Muscle of leg (tissue), 11 donors: ENCODE measurements around the gene DAPL1. TPM values are rescaled to one million over a fixed set of nuclear protein-coding genes. Genes with fewer than 3 reads are reported as not detected.
A peak's percentile ranks its signal among the peaks of the same experiment; 100 is the strongest.

ENCODE experiments used
- DNase-seq: peaks from one replicate; pipeline ENCODE4 v3.0.0; 2013
- H3K27ac ChIP-seq: one replicate; pipeline ENCODE4 v1.5.1; 2013; ENCODE audit warnings: mild to moderate bottlenecking, low read length, control low read depth
- H3K27me3 ChIP-seq: one replicate; pipeline ENCODE4 v1.6.1; 2013; ENCODE audit warnings: low read length; ENCODE audit not compliant: control insufficient read depth, insufficient read depth
- H3K36me3 ChIP-seq: one replicate; pipeline ENCODE4 v1.6.1; 2013; ENCODE audit warnings: low read length; ENCODE audit not compliant: control insufficient read depth, insufficient read depth
- H3K4me1 ChIP-seq: one replicate; pipeline ENCODE4 v1.6.1; 2013; ENCODE audit warnings: low read length; ENCODE audit not compliant: control insufficient read depth, insufficient read depth
- H3K4me3 ChIP-seq: one replicate; pipeline ENCODE4 v1.5.1; 2013; ENCODE audit warnings: low read length, control low read depth
- H3K9me3 ChIP-seq: replicated peaks from 2 replicates; pipeline ENCODE4 v1.6.1; 2013; ENCODE audit warnings: low read depth, low read length; ENCODE audit not compliant: control insufficient read depth
- WGBS: methylation state at CpG from one replicate; pipeline ENCODE4 v1.1.5; 2013; ENCODE audit warnings: missing lambda C conversion rate; ENCODE audit not compliant: insufficient coverage; 5-methylcytosine and 5-hydroxymethylcytosine counted together
- polyA plus RNA-seq, 8 donors: library from polyadenylated mRNA; unstranded; fragments of 120-200 nt; gene quantifications; one replicate each; pipeline versions ENCODE4 v1.2.1 to v1.2.3, GENCODE V29; 2013; ENCODE audit warnings: inconsistent platforms in 1 of 8, low replicate concordance in 1 of 8; ENCODE audit not compliant: insufficient read length in 8 of 8, insufficient read depth in 1 of 8
- total RNA-seq: library from RNA; stranded (reverse); fragments of 120-200 nt; gene quantifications from one replicate; pipeline ENCODE4 v1.2.4, GENCODE V29; 2013

Gene DAPL1
- total and polyA plus RNA-seq, 9 donors = 0.41 to 2.5 (median 0.51) TPM; not detected in 6

- H3K4me1 ChIP-seq = peaks cover 2% of the 10 kb centered on the region
Measured at GRCh38 chr2:158815658-158816057, 20.5 kb downstream of the DAPL1 start.

GRCh38 chr2:158817588-158817987 is 22.5 kb downstream of the DAPL1 start:
- H3K4me3 ChIP-seq = no peak overlapping the region
- no peaks in the 10 kb centered on the region for H3K36me3 ChIP-seq
- peaks cover 2% of the 10 kb centered on the region for H3K4me1 ChIP-seq
- no CpG with 5 or more reads among the region's 3 CpGs for WGBS
- H3K9me3 ChIP-seq = no peaks in the 10 kb centered on the region
- no peaks in the 10 kb centered on the region for H3K27me3 ChIP-seq
- no peak overlapping the region for H3K27ac ChIP-seq
- no peak for DNase-seq

More at GRCh38 chr2:158815658-158816057, 20.5 kb downstream of the DAPL1 start:
- WGBS = 42% methylated on average over 5 of the region's 5 CpGs
- no peaks in the 10 kb centered on the region for H3K36me3 ChIP-seq
- H3K9me3 ChIP-seq = no peaks in the 10 kb centered on the region
- H3K4me3 ChIP-seq = no peak overlapping the region
- H3K27ac ChIP-seq = no peak overlapping the region
- peak; percentile 69 for DNase-seq
- no peaks in the 10 kb centered on the region for H3K27me3 ChIP-seq

GRCh38 chr2:158818511-158818910 is 23.4 kb downstream of the DAPL1 start:
- H3K27ac ChIP-seq = no peak overlapping the region
- DNase-seq = no peak
- no peaks in the 10 kb centered on the region for H3K9me3 ChIP-seq
- no peaks in the 10 kb centered on the region for H3K36me3 ChIP-seq
- no peaks in the 10 kb centered on the region for H3K27me3 ChIP-seq
- 82% methylated on average over 1 of the region's 3 CpGs for WGBS
- H3K4me1 ChIP-seq = peaks cover 2% of the 10 kb centered on the region
- no peak overlapping the region for H3K4me3 ChIP-seq

- Histone ChIP-seq H3K27me3 (no peaks in the 10 kb centered on the region), H3K27ac (no peak overlapping the region), H3K4me1 (no peaks in the 10 kb centered on the region), H3K4me3 (no peak overlapping the region), H3K36me3 (no peaks in the 10 kb centered on the region), H3K9me3 (no peaks in the 10 kb centered on the region)
- no peak for DNase-seq
- 74% methylated on average over 9 of the region's 13 CpGs for WGBS
Measured at GRCh38 chr2:158822193-158822592, 27.1 kb downstream of the DAPL1 start.

- WGBS = 56% methylated on average over 6 of the region's 10 CpGs
- H3K36me3 ChIP-seq = no peaks in the 10 kb centered on the region
- DNase-seq = no peak
- H3K27ac ChIP-seq = no peak overlapping the region
- H3K4me3 ChIP-seq = no peak overlapping the region
- no peaks in the 10 kb centered on the region for H3K4me1 ChIP-seq
- no peaks in the 10 kb centered on the region for H3K27me3 ChIP-seq
- H3K9me3 ChIP-seq = no peaks in the 10 kb centered on the region
Measured at GRCh38 chr2:158823486-158824237, 28.5 kb downstream of the DAPL1 start.

- Histone ChIP-seq H3K9me3 (no peaks in the 10 kb centered on the region), H3K27me3 (no peaks in the 10 kb centered on the region), H3K36me3 (no peaks in the 10 kb centered on the region), H3K4me1 (no peaks in the 10 kb centered on the region), H3K4me3 (no peak overlapping the region), H3K27ac (no peak overlapping the region)
- 60% methylated on average over 1 of the region's 3 CpGs for WGBS
- no peak for DNase-seq
Measured at GRCh38 chr2:158825021-158825420, 29.9 kb downstream of the DAPL1 start.

- H3K27ac ChIP-seq = no peak overlapping the region
- H3K27me3 ChIP-seq = no peaks in the 10 kb centered on the region
- no peaks in the 10 kb centered on the region for H3K4me1 ChIP-seq
- H3K9me3 ChIP-seq = no peaks in the 10 kb centered on the region
- 100% methylated on average over 2 of the region's 3 CpGs for WGBS
- no peak for DNase-seq
- no peaks in the 10 kb centered on the region for H3K36me3 ChIP-seq
- H3K4me3 ChIP-seq = no peak overlapping the region
Measured at GRCh38 chr2:158826965-158827364, 31.8 kb downstream of the DAPL1 start.

- Histone ChIP-seq H3K27ac (no peak overlapping the region), H3K4me1 (no peaks in the 10 kb centered on the region), H3K27me3 (no peaks in the 10 kb centered on the region), H3K9me3 (no peaks in the 10 kb centered on the region), H3K36me3 (no peaks in the 10 kb centered on the region), H3K4me3 (no peak overlapping the region)
- DNase-seq = peak; percentile 36
- WGBS = 50% methylated on average over 1 of the region's 4 CpGs
Measured at GRCh38 chr2:158828378-158829164, 33.5 kb downstream of the DAPL1 start.

GRCh38 chr2:158829167-158829566 is 34.0 kb downstream of the DAPL1 start:
- DNase-seq = no peak
- no peak overlapping the region for H3K4me3 ChIP-seq
- WGBS = 86% methylated on average over 4 of the region's 4 CpGs
- H3K27me3 ChIP-seq = no peaks in the 10 kb centered on the region
- H3K4me1 ChIP-seq = no peaks in the 10 kb centered on the region
- no peaks in the 10 kb centered on the region for H3K9me3 ChIP-seq
- no peak overlapping the region for H3K27ac ChIP-seq
- H3K36me3 ChIP-seq = no peaks in the 10 kb centered on the region

- H3K27ac ChIP-seq = no peak overlapping the region
- 33% methylated on average over 3 of the region's 4 CpGs for WGBS
- no peaks in the 10 kb centered on the region for H3K27me3 ChIP-seq
- no peak for DNase-seq
- no peak overlapping the region for H3K4me3 ChIP-seq
- H3K36me3 ChIP-seq = no peaks in the 10 kb centered on the region
- no peaks in the 10 kb centered on the region for H3K4me1 ChIP-seq
- H3K9me3 ChIP-seq = no peaks in the 10 kb centered on the region
Measured at GRCh38 chr2:158830201-158830600, 35.1 kb downstream of the DAPL1 start.
